Measurements from ENCODE around the gene MOSMO. TPM values are rescaled to one million over a fixed set of nuclear protein-coding genes. Genes with fewer than 3 reads are reported as not detected.
"Not testable (repeated sequence)": the region's sequence is repeated elsewhere in the genome, so short reads cannot be mapped to it uniquely, and the experiment has no call there.

The MOSMO gene
- total RNA-seq, 2 donors from 2014 or later, result 10.9 to 14.2 TPM

- H3K9me3 Mint-ChIP-seq, result no peaks in the 10 kb centered on the region
- peaks cover 33% of the 10 kb centered on the region for H3K4me1 Mint-ChIP-seq
- no peaks in the 10 kb centered on the region for H3K27me3 Mint-ChIP-seq
- H3K36me3 Mint-ChIP-seq (ENCODE audit: low read depth), result peaks cover 14% of the 10 kb centered on the region
- peak overlapping the region; percentile 8 for H3K27ac Mint-ChIP-seq
- no peak for ATAC-seq (replicated peaks)
- no peak overlapping the region for H3K4me3 Mint-ChIP-seq
Observed at GRCh38 chr16:21990381-21990944, 17.4 kb upstream of the MOSMO start.

GRCh38 chr16:21991621-21992020, 16.3 kb upstream of the MOSMO start:
- peak overlapping the region; percentile 4 for H3K27ac Mint-ChIP-seq
- no peak overlapping the region for H3K4me3 Mint-ChIP-seq
- H3K36me3 Mint-ChIP-seq (ENCODE audit: low read depth), result peaks cover 2% of the 10 kb centered on the region
- H3K27me3 Mint-ChIP-seq, result no peaks in the 10 kb centered on the region
- no peaks in the 10 kb centered on the region for H3K9me3 Mint-ChIP-seq
- ATAC-seq (replicated peaks), result peak; percentile 19
- H3K4me1 Mint-ChIP-seq, result peaks cover 31% of the 10 kb centered on the region

DNA sequence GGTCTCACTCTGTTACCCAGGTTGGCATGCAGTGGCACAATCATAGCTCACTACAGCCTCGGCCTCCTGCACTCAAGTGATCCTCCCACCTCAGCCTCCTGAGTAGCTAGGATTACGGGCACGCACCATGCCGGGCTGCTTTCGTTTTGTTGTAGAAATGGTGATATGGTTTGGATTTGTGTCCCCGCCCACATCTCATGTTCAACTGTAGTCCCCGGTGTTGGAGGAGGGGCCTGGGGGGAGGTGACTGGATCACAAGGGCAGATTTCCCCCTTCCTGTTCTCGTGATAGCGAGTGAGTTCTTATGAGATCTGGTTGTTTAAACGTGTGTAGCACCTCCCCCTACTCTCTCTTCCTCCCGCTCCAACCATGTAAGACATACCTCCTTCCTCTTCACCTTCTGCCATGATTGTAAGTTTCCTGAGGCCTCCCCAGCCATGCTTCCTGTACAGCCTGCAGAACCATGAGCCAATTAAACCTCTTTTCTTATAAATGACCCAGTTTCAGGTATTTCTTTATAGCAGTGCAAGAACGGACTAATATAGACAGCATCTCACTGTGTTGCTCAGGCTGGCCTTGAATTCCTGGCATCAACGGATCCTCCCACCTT, 12.9 kb upstream of the MOSMO start:
- H3K9me3 Mint-ChIP-seq, result no peaks in the 10 kb centered on the region
- H3K4me3 Mint-ChIP-seq, result no peak overlapping the region
- H3K36me3 Mint-ChIP-seq (ENCODE audit: low read depth), result no peaks in the 10 kb centered on the region
- H3K27ac Mint-ChIP-seq, result peak overlapping the region; percentile 12
- no peaks in the 10 kb centered on the region for H3K27me3 Mint-ChIP-seq
- no peak for ATAC-seq (replicated peaks)
- peaks cover 24% of the 10 kb centered on the region for H3K4me1 Mint-ChIP-seq

- H3K9me3 Mint-ChIP-seq, result no peaks in the 10 kb centered on the region
- H3K4me3 Mint-ChIP-seq, result no peak overlapping the region
- H3K36me3 Mint-ChIP-seq (ENCODE audit: low read depth), result no peaks in the 10 kb centered on the region
- no peaks in the 10 kb centered on the region for H3K27me3 Mint-ChIP-seq
- no peak overlapping the region for H3K27ac Mint-ChIP-seq
- ATAC-seq (replicated peaks), result no peak
- H3K4me1 Mint-ChIP-seq, result peaks cover 16% of the 10 kb centered on the region
Observed at GRCh38 chr16:21996923-21997696, 10.8 kb upstream of the MOSMO start.

DNA sequence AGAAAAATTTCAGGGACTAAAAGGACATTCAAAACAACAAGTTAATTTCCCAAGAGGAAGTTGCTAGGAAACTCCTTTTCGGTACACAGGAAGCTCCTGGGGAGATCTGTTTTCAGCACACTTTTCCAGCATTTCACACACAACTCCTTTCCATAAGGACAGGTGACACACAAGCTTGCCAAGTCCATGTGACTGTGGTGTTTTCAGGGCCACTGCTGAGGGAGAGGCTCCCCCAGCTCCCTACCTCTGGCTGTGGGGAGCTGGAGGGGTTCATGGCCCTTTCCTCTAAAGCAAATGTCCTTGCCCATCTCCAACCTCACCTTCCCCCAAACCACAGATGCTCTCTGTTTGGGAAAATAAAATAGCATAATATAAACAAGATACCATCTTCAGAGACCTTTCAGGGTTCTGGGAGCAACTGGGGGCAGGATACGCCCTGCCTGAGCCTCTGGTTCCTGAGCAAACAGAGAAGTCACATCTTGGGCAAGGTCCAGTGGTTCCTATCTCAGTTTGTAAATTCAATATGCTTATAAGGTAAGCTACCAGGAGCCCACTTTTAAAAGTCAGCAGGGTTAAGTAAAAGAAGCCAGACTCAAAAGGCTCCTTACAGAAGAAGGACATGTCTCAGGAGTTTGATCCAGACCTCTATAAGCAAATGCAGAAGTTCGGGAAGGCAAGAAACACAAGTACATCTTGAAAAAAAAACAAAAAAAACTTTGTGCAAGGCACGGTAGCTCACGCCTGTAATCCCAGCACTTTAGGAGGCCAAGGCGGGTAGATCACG, 10.0 kb upstream of the MOSMO start:
- Mint-ChIP-seq H3K4me1 (peaks cover 13% of the 10 kb centered on the region), H3K36me3 (ENCODE audit: low read depth) (no peaks in the 10 kb centered on the region), H3K9me3 (no peaks in the 10 kb centered on the region), H3K4me3 (no peak overlapping the region), H3K27me3 (no peaks in the 10 kb centered on the region), H3K27ac (no peak overlapping the region)
- no peak for ATAC-seq (replicated peaks)

DNA sequence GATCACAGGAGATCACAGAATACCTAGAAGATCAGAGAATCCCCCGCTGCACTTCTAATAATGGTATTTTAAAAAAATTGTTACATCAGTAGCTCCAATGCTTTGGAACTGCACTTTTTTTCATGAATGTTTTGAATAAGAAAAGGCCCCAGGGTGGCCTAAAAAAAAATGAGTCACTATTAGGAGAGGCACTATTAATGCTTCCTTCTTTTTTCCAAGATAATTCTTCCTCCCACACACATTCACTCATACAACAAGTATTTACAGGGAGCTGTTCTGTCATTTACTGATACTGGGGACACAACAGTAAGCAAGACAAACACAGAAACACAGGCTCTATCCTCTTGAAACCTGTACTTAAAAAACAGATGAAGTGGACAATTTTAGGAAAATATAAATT, 6.3 kb upstream of the MOSMO start:
- Mint-ChIP-seq H3K27me3 (no peaks in the 10 kb centered on the region), H3K27ac (no peak overlapping the region), H3K4me3 (peak overlapping the region; percentile 34), H3K4me1 (peaks cover 6% of the 10 kb centered on the region), H3K36me3 (ENCODE audit: low read depth) (no peaks in the 10 kb centered on the region), H3K9me3 (no peaks in the 10 kb centered on the region)
- no peak for ATAC-seq (replicated peaks)

DNA sequence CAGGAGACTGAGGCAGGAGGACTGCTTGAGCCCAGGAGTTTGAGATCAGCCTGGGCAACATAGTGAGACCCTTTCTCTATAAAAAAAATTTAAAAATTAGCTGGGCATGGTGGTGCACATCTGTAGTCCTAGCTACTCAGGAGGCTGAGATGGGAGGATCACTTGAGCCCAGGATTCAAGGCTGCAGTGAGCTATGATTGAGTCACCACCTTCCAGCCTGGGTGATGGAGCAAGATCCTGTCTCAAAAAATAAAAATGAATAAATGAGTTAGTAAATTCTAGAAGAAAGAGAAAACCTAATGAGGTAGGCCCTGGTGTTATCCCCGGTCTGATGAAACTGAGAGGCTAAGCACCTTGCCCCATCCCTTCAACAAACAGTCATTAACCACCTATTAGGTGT, 5.9 kb upstream of the MOSMO start:
- not testable (repeated sequence) for H3K36me3 Mint-ChIP-seq (ENCODE audit: low read depth); H3K9me3 Mint-ChIP-seq; H3K4me3 Mint-ChIP-seq; H3K4me1 Mint-ChIP-seq; H3K27ac Mint-ChIP-seq; H3K27me3 Mint-ChIP-seq; ATAC-seq (replicated peaks)

DNA sequence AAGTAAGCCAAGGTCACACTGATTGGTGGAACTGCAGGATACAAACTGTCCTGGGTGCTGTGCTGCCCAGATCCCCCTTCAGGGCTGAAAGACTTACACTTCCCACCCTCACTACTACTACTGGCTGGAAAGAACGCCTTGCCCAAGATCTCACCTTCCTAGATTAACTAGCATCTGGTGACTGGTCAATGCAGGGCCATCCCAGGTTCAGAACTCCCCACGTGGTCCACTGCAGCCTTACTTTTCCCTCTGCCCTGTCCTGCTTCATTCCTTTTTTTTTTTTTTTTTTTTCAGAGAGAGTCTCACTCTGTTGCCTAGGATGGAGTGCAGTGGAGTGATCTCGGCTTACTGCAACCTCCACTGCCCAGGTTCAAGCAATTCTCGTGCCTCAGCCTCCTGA, 4.7 kb upstream of the MOSMO start:
- Mint-ChIP-seq H3K4me1 (peaks cover 14% of the 10 kb centered on the region), H3K27ac (no peak overlapping the region), H3K9me3 (no peaks in the 10 kb centered on the region), H3K36me3 (ENCODE audit: low read depth) (no peaks in the 10 kb centered on the region), H3K27me3 (no peaks in the 10 kb centered on the region), H3K4me3 (no peak overlapping the region)
- ATAC-seq (replicated peaks), result no peak

GRCh38 chr16:22004341-22004740, 3.6 kb upstream of the MOSMO start:
- H3K4me3 Mint-ChIP-seq, result no peak overlapping the region
- H3K36me3 Mint-ChIP-seq (ENCODE audit: low read depth), result no peaks in the 10 kb centered on the region
- no peaks in the 10 kb centered on the region for H3K9me3 Mint-ChIP-seq
- peaks cover 14% of the 10 kb centered on the region for H3K4me1 Mint-ChIP-seq
- H3K27ac Mint-ChIP-seq, result no peak overlapping the region
- no peaks in the 10 kb centered on the region for H3K27me3 Mint-ChIP-seq
- no peak for ATAC-seq (replicated peaks)

DNA sequence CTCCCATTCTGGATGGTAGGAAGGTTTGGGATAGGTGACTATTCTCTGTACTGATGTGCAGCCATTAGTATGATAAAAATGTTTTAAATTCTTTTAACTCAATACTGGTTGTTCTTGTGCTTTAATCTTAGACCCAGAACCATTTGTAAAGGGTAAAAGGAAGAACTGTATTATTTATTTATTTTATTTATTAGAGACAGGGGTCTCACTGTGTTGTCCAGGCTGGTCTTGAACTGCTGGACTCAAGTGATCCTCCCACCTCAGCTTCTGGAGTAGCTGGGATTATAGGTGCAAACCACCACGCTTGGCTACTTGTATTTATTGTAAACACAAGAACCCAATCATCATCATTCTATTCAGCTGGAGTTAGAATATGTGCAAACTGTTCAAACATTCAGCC, 2.2 kb upstream of the MOSMO start:
- H3K9me3 Mint-ChIP-seq, result no peaks in the 10 kb centered on the region
- H3K27ac Mint-ChIP-seq, result no peak overlapping the region
- H3K27me3 Mint-ChIP-seq, result no peaks in the 10 kb centered on the region
- ATAC-seq (replicated peaks), result no peak
- H3K4me3 Mint-ChIP-seq, result no peak overlapping the region
- H3K36me3 Mint-ChIP-seq (ENCODE audit: low read depth), result no peaks in the 10 kb centered on the region
- peaks cover 22% of the 10 kb centered on the region for H3K4me1 Mint-ChIP-seq

GRCh38 chr16:22006636-22007035, 1.3 kb upstream of the MOSMO start:
- H3K9me3 Mint-ChIP-seq, result no peaks in the 10 kb centered on the region
- H3K4me1 Mint-ChIP-seq, result peaks cover 20% of the 10 kb centered on the region
- ATAC-seq (replicated peaks), result no peak
- no peaks in the 10 kb centered on the region for H3K36me3 Mint-ChIP-seq (ENCODE audit: low read depth)
- H3K27me3 Mint-ChIP-seq, result no peaks in the 10 kb centered on the region
- H3K4me3 Mint-ChIP-seq, result peak overlapping the region; percentile 94
- H3K27ac Mint-ChIP-seq, result peak overlapping the region; percentile 89

DNA sequence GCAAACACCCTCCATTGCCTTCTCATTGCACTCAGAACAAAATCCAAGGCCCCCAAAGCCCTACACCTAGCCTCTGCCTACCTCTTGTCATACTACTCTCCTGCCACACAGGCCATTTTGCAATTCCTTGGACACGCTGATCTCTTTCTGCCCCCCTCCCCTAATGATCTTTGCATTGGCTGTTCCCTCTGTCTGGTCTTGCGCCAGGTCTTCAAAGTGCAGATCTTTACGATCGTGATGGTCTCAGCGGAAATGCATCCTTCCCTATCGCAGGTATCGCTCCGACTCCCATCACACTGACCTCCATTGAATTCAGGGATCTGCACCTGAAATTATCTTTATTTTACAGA, 777 bp upstream of the MOSMO start:
- Mint-ChIP-seq H3K27ac (peak overlapping the region; percentile 89), H3K4me1 (peaks cover 20% of the 10 kb centered on the region), H3K4me3 (peak overlapping the region; percentile 94), H3K9me3 (no peaks in the 10 kb centered on the region), H3K36me3 (ENCODE audit: low read depth) (no peaks in the 10 kb centered on the region), H3K27me3 (no peaks in the 10 kb centered on the region)
- ATAC-seq (replicated peaks), result no peak

- peaks cover 29% of the 10 kb centered on the region for H3K4me1 Mint-ChIP-seq
- ATAC-seq (replicated peaks), result peak; percentile 52
- H3K36me3 Mint-ChIP-seq (ENCODE audit: low read depth), result no peaks in the 10 kb centered on the region
- no peaks in the 10 kb centered on the region for H3K9me3 Mint-ChIP-seq
- no peaks in the 10 kb centered on the region for H3K27me3 Mint-ChIP-seq
- H3K4me3 Mint-ChIP-seq, result peak overlapping the region; percentile 77
- H3K27ac Mint-ChIP-seq, result peak overlapping the region; percentile 71
Observed at GRCh38 chr16:22008215-22009059, 526 bp downstream of the MOSMO start.

GRCh38 chr16:22010902-22011301, 3.0 kb downstream of the MOSMO start:
- H3K4me3 Mint-ChIP-seq, result no peak overlapping the region
- no peaks in the 10 kb centered on the region for H3K27me3 Mint-ChIP-seq
- no peak for ATAC-seq (replicated peaks)
- H3K9me3 Mint-ChIP-seq, result no peaks in the 10 kb centered on the region
- H3K27ac Mint-ChIP-seq, result no peak overlapping the region
- H3K36me3 Mint-ChIP-seq (ENCODE audit: low read depth), result no peaks in the 10 kb centered on the region
- peaks cover 39% of the 10 kb centered on the region for H3K4me1 Mint-ChIP-seq
